GM12878 (cell line): Measurements from ENCODE around the gene CYSTM1.

ENCODE experiments used
- ESRRA ChIP-seq: IDR thresholded peaks from 2 replicates; pipeline ENCODE4 v1.6.1; 2012; ENCODE audit warnings: mild to moderate bottlenecking, low read length, improper control_type of control experiment
- NR2F1 ChIP-seq: fragments of 450-650 bp; conservative IDR thresholded peaks from 2 replicates; pipeline ENCODE4 v1.6.1; 2017; ENCODE audit warnings: mild to moderate bottlenecking
- PML ChIP-seq: IDR thresholded peaks from 2 replicates; pipeline ENCODE4 v1.6.1; 2012; ENCODE audit warnings: low read length, inconsistent platforms
- ZNF274 ChIP-seq: IDR thresholded peaks from one replicate; pipeline ENCODE4 v1.8.0; 2011; ENCODE audit not compliant: insufficient read length, insufficient read depth
- TF ChIP-seq, protein P1 (sequence below): IDR thresholded peaks from 2 replicates; pipeline ENCODE4 v1.6.1; 2012; ENCODE audit warnings: improper control_type of control experiment, low read depth, low read length; ENCODE audit not compliant: insufficient replicate concordance

DNA sequence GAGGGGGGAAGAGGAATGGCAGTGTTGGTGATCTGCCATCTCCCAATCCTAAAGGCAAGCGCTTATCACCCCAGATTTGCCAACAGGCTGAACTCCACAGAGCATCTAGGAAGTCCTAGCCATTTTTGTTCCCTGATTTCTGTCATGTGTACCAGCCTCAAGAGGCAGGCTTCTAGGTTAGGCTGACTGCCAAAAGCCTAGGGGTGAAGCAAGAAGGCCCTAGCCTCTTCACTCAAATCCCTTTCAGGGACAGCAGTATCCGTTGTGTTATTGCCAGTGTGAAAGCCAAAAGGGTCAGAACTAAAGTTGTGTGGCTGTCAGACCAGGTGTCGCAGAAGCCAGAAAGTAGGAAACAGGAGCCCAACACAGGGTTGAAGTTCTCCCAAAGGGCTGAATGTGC lies 34.6 kb upstream of the CYSTM1 start:
- TF ChIP-seq, protein P1, sequence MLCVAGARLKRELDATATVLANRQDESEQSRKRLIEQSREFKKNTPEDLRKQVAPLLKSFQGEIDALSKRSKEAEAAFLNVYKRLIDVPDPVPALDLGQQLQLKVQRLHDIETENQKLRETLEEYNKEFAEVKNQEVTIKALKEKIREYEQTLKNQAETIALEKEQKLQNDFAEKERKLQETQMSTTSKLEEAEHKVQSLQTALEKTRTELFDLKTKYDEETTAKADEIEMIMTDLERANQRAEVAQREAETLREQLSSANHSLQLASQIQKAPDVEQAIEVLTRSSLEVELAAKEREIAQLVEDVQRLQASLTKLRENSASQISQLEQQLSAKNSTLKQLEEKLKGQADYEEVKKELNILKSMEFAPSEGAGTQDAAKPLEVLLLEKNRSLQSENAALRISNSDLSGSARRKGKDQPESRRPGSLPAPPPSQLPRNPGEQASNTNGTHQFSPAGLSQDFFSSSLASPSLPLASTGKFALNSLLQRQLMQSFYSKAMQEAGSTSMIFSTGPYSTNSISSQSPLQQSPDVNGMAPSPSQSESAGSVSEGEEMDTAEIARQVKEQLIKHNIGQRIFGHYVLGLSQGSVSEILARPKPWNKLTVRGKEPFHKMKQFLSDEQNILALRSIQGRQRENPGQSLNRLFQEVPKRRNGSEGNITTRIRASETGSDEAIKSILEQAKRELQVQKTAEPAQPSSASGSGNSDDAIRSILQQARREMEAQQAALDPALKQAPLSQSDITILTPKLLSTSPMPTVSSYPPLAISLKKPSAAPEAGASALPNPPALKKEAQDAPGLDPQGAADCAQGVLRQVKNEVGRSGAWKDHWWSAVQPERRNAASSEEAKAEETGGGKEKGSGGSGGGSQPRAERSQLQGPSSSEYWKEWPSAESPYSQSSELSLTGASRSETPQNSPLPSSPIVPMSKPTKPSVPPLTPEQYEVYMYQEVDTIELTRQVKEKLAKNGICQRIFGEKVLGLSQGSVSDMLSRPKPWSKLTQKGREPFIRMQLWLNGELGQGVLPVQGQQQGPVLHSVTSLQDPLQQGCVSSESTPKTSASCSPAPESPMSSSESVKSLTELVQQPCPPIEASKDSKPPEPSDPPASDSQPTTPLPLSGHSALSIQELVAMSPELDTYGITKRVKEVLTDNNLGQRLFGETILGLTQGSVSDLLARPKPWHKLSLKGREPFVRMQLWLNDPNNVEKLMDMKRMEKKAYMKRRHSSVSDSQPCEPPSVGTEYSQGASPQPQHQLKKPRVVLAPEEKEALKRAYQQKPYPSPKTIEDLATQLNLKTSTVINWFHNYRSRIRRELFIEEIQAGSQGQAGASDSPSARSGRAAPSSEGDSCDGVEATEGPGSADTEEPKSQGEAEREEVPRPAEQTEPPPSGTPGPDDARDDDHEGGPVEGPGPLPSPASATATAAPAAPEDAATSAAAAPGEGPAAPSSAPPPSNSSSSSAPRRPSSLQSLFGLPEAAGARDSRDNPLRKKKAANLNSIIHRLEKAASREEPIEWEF = no peak
- TF ChIP-seq PML (no peak), ZNF274 (no peak), NR2F1 (no peak), ESRRA (no peak)
